ENCODE results near the gene TRIM63. TPM values are rescaled to one million over a fixed set of nuclear protein-coding genes. Genes with fewer than 3 reads are reported as not detected.

TRIM63 gene
- total RNA-seq, 2 experiments from 2014 or later: not detected

DNA sequence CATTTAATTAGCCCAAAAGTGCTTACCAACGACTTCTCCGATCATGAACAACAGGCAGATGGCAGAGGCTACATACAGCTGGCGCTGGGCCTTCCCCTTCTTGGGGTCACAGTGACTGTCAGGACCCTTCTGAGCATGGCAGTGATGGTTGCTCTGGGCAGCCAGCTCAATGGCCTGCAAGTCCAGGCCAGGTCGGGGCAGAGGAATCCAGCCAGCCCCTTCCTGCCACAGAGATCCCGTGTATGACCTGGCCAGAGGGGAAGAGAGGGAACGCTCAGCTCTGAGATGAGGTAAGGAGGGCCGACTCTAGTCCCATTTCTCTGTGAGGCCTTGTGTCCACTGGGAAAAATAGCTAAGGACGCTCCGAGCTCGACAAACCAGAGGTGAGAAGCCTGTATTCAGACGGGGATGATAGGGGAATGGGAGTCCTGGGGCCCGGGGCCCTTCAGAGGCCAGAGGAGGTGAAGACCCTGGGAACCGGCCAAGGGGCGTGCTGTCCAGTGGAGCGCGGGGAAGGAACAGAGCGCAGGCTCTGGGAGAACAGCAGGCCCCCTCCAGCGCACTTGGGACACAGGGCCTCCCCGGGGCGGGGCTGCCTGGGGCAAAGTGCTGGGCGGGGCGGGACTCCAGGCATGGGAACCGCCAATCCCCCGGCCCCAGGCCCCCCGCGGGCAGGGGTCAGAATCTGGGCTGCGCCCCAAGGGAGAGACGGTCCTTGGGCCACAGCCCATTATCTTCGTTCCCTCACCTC lies 22.3 kb downstream of the TRIM63 start:
- peaks cover 48 to 59% of the 10 kb centered on the region in 2 experiments for H3K27me3 ChIP-seq (ENCODE audit: control insufficient read depth in 1 of 2, insufficient read depth in 2 of 2, low read length in 2 of 2)
- no peak for DNase-seq
- Mint-ChIP-seq H3K27ac (no peak overlapping the region), H3K36me3 (ENCODE audit: low read depth) (no peaks in the 10 kb centered on the region), H3K4me3 (no peak overlapping the region), H3K27me3 (peaks cover 70% of the 10 kb centered on the region), H3K9me3 (no peaks in the 10 kb centered on the region), H3K4me1 (ENCODE audit: low read depth) (peaks cover 6% of the 10 kb centered on the region)
- TF ChIP-seq, protein P1, sequence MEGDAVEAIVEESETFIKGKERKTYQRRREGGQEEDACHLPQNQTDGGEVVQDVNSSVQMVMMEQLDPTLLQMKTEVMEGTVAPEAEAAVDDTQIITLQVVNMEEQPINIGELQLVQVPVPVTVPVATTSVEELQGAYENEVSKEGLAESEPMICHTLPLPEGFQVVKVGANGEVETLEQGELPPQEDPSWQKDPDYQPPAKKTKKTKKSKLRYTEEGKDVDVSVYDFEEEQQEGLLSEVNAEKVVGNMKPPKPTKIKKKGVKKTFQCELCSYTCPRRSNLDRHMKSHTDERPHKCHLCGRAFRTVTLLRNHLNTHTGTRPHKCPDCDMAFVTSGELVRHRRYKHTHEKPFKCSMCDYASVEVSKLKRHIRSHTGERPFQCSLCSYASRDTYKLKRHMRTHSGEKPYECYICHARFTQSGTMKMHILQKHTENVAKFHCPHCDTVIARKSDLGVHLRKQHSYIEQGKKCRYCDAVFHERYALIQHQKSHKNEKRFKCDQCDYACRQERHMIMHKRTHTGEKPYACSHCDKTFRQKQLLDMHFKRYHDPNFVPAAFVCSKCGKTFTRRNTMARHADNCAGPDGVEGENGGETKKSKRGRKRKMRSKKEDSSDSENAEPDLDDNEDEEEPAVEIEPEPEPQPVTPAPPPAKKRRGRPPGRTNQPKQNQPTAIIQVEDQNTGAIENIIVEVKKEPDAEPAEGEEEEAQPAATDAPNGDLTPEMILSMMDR (IDR thresholded peaks at IDR 0.05): no peak
- ChIA-PET POLR2A (no interaction called here), CTCF (no interaction called here)
- H3K4me3 ChIP-seq (ENCODE audit: low read length): no peak overlapping the region
- no peaks in the 10 kb centered on the region for H3K36me3 ChIP-seq (ENCODE audit: insufficient read depth, low read length)
- intact Hi-C loops (cut with DNase I, micrococcal nuclease): no loop called here
- peaks cover 2% of the 10 kb centered on the region for H3K4me1 ChIP-seq (ENCODE audit: insufficient read depth, low read length)
- ATAC-seq (ENCODE audit: poor library complexity): no peak
- H3K9me3 ChIP-seq (ENCODE audit: control insufficient read depth in 1 of 2, insufficient read depth in 1 of 2, low read length in 2 of 2): peaks cover 0 to 6% of the 10 kb centered on the region in 2 experiments
- no peak overlapping the region for H3K27ac ChIP-seq (ENCODE audit: low read depth in 1 of 2, low read length in 2 of 2)

- Mint-ChIP-seq H3K36me3 (ENCODE audit: low read depth) (no peaks in the 10 kb centered on the region), H3K27me3 (peaks cover 63% of the 10 kb centered on the region), H3K4me3 (no peak overlapping the region), H3K4me1 (ENCODE audit: low read depth) (peaks cover 6% of the 10 kb centered on the region), H3K9me3 (no peaks in the 10 kb centered on the region), H3K27ac (no peak overlapping the region)
- peaks cover 2% of the 10 kb centered on the region for H3K4me1 ChIP-seq (ENCODE audit: insufficient read depth, low read length)
- TF ChIP-seq, protein P1 (IDR thresholded peaks at IDR 0.05): no peak
- no peaks in the 10 kb centered on the region for H3K36me3 ChIP-seq (ENCODE audit: insufficient read depth, low read length)
- POLR2A ChIA-PET: no interaction called here
- intact Hi-C loops (cut with DNase I, micrococcal nuclease): no loop called here
- H3K27me3 ChIP-seq (ENCODE audit: control insufficient read depth in 1 of 2, insufficient read depth in 2 of 2, low read length in 2 of 2): peaks cover 48 to 55% of the 10 kb centered on the region in 2 experiments
- H3K27ac ChIP-seq (ENCODE audit: low read depth in 1 of 2, low read length in 2 of 2): no peak overlapping the region
- DNase-seq (no peak), ATAC-seq (ENCODE audit: poor library complexity) (no peak)
- CTCF ChIA-PET: interaction anchor here (1.0 kb wide), 1 partner anchor 8 kb away, joined by 3 read pairs; no protein-coding TSS in a partner anchor
- H3K9me3 ChIP-seq (ENCODE audit: control insufficient read depth in 1 of 2, insufficient read depth in 1 of 2, low read length in 2 of 2): peaks cover 0 to 6% of the 10 kb centered on the region in 2 experiments
- no peak overlapping the region for H3K4me3 ChIP-seq (ENCODE audit: low read length)
These were observed 23.0 kb downstream of the TRIM63 start for GRCh38 chr1:26044414-26044813.

GRCh38 chr1:26043765-26044164 lies 23.7 kb downstream of the TRIM63 start:
- peaks cover 2% of the 10 kb centered on the region for H3K4me1 ChIP-seq (ENCODE audit: insufficient read depth, low read length)
- no peak overlapping the region for H3K4me3 ChIP-seq (ENCODE audit: low read length)
- ChIA-PET POLR2A (no interaction called here), CTCF (interaction anchor here (1.0 kb wide), 1 partner anchor 7 kb away, joined by 3 read pairs; no protein-coding TSS in a partner anchor)
- Mint-ChIP-seq H3K4me3 (no peak overlapping the region), H3K27me3 (peaks cover 56% of the 10 kb centered on the region), H3K9me3 (no peaks in the 10 kb centered on the region), H3K36me3 (ENCODE audit: low read depth) (no peaks in the 10 kb centered on the region), H3K27ac (no peak overlapping the region), H3K4me1 (ENCODE audit: low read depth) (peaks cover 6% of the 10 kb centered on the region)
- ATAC-seq (ENCODE audit: poor library complexity) (no peak), DNase-seq (no peak)
- H3K27me3 ChIP-seq (ENCODE audit: control insufficient read depth in 1 of 2, insufficient read depth in 2 of 2, low read length in 2 of 2): peaks cover 48 to 52% of the 10 kb centered on the region in 2 experiments
- H3K9me3 ChIP-seq (ENCODE audit: control insufficient read depth in 1 of 2, insufficient read depth in 1 of 2, low read length in 2 of 2): peaks cover 0 to 6% of the 10 kb centered on the region in 2 experiments
- no peaks in the 10 kb centered on the region for H3K36me3 ChIP-seq (ENCODE audit: insufficient read depth, low read length)
- TF ChIP-seq, protein P1 (IDR thresholded peaks at IDR 0.05): no peak
- no peak overlapping the region for H3K27ac ChIP-seq (ENCODE audit: low read depth in 1 of 2, low read length in 2 of 2)
- intact Hi-C loops (cut with DNase I, micrococcal nuclease): no loop called here

Measured in CD4-positive, alpha-beta T cell (primary cell).